Measurements from ENCODE around the gene CLN3. TPM values are rescaled to one million over a fixed set of nuclear protein-coding genes. Genes with fewer than 3 reads are reported as not detected.
"Not testable (repeated sequence)": the region's sequence is repeated elsewhere in the genome, so short reads cannot be mapped to it uniquely, and the experiment has no call there.

Gene CLN3
- 11.8 and 16.0 TPM in 2 replicates for total RNA-seq (2014; rRNA removed; shearing (Covaris generic))

DNA sequence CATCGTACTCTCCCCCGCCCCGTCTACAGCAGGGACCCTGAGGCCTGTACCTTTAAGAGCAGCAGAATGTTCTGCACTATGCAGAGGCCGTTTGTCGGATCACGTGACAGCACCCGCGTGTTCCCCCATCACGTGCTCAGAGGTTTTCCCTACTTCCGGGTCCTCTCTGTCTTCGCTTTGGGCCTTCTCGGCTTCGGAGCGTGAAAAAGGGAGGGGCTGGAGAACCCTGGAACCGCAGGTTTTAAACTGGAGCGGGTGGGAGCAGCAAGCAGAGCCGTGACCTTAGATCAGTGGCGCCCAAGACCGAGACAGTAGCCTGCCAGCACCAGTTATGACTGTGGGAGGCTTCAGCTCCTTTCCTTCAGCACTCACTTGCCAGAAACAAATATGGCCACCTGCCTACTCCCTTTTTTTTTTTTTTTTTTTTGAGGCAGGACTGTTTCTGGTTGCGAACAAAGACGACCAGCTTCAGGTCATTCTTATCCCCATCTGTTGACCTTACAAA lies at the start of gene CLN3:
Gene CLN3 (minus strand): TSS at position 105 of the 505 bp plus-strand sequence. CDS start 315 bp downstream, outside the sequence.
- DNase-seq (ENCODE audit: low read depth) = peak; percentile 93

DNA sequence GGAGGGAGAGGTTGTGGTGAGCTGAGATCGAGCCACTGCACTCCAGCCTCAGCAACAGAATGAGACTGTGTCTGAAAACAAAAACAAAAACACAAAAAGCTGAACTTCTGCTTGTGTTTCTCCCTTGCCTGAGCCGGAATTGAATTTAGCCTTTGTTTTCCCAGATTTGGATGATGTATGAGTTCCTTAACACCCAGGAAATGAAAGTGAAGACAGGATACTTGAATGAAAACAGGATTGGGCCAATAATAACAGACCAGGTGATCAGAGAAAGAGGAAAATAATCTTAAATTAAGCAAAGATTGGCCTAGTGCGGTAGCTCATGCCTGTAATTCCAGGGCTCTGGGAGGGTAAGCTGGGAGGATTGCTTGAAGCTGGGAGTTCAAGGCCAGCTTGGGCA lies 48.5 kb upstream of the CLN3 start:
- DNase-seq (ENCODE audit: low read depth) = no peak

DNA sequence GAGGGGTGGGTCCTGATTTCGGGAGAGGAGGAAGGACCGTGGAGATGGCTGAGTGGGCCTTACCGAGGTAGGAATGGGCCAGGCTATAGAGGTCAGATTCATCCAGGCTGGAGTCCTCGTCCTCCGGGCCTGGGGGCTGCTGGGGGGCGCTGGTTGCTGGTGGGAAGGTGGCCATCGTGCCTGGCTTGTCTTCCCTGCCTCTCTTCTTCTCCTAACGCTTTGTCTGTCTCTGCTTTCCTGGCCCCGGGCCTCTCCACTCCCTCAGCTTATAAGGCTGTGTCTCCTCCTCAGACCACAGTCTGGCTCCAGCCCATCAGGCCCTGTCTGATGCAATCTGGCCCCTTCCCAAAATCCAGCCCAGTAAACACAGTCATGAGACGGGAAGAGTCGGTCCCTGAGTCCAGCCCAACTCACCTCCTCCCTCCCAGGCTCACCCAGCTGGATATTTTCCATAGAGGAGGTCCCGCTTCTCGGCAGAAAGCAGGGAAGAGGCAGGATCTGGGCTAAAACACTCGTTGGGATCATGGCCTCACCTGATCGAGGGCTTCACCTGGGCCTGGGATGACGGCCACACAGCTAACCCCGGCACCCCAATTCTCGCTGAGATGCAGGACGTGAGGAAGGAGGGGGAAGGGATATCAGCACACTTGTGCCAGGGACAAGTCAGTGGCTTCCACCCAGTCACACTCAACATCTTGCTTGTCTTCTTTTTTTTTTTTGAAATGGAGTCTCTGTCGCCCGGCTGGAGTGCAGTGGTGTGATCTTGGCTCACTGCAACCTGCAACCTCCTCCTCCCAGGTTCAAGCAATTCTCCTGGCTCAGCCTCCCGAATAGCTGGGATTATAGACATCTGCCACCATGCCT lies 47.1 kb upstream of the CLN3 start, which contains the start of gene NUPR1:
Gene NUPR1 (minus strand): TSS at position 242 of the 864 bp plus-strand sequence. CDS start 67 bp downstream, at position 175.
- peak; percentile 95 for DNase-seq (ENCODE audit: low read depth)

DNA sequence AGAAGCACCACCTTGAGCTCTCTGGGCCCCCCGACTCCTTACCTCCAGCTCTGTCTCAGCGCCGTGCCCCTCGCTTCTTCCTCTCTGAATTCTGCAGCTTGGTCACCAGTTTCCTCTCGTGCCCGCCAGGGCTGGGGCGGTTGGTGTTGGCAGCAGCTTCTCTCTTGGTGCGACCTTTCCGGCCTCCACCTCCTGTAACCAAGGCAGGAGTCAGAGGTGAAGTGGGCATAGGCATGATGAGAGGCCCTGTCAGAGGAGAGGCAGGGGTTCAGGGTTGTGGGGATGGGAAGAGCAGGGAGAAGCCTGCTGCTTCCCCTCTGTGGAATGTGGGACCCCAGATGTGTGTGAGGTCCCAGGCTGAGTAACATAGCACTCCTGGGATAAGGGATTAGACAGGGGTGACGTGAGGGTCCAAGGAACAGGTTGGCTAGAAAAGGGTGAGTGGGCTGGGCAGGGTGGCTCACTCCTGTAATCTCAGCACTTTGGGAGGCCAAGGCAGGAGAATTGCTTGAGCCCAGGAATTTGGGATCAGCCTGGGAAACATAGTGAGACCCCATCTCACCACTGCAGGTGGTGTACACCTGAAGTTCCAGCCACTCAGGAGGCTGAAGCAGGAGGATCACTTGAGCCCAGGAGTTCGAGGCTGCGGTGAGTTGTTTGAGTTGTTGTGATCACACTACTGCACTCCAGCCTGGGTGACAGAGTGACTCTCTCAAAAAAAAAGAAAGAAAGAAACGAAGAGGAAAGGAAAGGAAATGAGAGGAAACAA lies 46.3 kb upstream of the CLN3 start:
- no peak for DNase-seq (ENCODE audit: low read depth)

DNA sequence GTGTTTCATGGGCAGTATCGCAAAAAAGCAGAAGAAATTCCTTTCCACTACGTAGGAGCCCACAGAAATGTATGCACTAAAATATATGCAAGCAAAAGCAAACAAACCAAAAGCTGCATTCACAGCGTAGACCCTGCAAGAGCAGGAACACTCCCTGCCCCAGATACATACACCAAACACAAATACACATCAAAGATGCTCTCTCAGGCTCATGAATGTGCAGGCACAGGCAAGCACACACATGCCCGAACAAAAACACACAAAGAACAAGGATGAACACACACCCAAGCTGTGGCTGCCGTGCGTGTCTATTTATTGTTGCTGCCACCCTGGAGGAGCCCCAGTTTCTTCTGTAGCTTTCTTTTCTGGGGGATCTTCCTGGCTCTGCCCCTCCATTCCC lies 45.2 kb upstream of the CLN3 start:
- DNase-seq (ENCODE audit: low read depth) = no peak

DNA sequence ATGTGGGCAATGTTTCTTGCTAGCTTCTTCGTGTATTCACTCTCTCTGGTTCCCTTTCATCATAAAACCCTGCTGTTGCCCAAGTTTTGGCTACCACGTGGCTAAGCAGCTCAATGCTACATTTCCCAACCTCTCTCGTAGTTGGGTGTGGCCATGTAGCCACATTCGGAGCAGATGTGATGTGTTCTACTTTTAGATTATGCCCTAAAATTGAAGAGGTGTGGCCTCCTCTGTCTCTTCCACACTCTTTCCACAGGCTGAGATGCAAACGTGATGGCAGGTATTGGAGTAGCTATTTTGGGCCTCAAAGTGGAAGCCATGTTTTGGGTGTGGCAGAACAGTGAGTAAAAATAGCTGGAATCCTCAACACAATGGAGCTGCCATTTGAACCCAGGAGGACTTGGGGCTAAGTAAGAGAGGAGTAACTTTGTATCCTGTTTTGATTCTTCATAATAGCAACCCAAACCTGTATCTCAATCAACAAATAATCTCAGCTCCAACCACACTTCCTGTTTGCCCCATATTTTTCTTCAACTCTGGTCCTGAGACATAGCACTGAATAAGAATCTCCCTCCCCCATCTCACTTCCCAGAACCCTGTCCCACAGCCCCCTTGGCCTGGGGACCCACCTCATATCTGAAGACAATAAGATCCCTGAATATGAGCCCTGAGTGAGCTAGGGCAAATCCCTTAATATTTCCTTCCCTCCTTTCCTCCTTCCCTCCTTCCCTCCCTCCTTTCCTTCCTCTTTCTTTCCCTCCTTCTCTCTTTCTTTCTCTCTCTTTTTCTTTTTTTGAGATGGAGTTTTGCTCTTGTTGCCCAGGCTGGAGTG lies 42.9 kb upstream of the CLN3 start:
- peak; percentile 20 for DNase-seq (ENCODE audit: low read depth)

DNA sequence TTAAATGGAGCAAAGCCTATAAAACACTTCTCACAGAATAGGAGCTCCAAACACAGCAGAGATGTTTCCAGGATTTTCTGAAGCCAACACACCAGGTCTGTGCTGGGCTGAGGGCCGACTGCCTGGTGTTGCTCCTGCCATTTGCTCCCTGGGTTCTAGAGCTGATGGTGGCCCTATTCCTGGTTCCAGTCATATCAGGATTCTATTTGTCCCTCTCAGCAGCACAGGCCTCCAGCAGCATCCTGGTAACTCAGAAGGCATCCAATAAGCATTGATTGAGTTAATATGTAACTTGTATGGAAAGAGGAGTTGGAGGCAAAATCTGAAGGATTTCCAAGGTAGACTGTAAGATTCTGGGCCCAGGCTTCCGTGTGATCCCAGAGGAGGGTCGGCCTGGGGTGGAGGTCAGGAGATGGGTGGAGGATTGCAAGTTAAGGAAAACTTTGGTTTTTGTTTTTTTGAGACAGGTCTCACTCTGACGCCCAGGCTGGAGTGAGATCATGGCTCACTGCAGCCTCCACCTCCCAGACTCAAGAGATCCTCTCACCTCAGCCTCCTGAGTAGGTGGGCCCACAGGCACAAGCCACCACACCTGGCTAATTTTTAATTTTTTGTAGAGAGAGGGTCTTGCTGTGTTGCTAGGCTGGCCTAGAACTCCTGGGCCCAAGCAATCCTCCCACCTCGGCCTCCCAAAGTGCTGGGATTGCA lies 41.2 kb upstream of the CLN3 start:
- DNase-seq (ENCODE audit: low read depth) = no peak

DNA sequence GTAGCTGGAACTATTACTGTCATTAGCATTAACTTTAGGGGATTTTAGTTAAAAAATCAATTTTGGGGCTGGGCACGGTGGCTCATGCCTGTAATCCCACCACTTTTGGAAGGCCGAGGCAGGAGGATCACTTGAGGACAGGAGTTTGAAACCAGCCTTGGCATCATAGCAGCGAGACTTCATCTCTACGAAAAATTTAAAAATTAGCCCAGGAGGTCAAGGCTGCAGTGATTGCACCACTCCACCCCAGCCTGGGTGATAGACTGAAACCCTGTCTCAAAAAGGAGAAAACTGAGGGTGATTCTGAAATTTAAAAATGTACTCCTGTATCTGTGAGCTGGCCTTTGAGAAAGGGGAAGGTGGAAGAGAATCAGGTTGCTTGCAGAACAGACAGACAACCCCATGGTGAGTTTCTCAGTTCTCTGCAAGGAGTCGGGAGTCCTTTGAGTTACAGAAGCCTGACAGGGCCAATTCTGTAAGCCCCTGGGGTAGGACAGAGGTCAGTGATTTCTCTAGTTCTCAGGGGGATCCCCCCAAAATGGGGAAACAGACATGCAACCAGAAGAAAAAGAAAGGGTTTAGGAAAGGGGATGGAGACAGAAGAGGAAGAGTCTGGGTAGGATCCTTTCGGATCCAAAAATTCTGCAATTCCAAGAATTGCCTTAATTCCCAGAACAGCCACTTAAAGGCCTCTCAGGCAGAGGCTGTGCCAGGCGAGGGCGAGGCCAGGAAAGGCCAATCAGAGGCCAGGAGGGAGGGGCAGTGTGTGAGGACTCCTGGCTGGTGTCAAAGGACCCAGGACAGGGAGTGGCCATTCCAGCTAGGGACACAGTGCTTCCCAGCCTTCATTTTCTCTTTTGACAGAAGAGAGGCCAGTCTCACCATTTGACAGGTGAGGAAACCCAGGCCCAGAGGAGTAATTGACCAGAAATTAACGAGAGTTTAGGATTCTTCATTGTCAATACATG lies 40.2 kb upstream of the CLN3 start:
- DNase-seq (ENCODE audit: low read depth) = no peak

DNA sequence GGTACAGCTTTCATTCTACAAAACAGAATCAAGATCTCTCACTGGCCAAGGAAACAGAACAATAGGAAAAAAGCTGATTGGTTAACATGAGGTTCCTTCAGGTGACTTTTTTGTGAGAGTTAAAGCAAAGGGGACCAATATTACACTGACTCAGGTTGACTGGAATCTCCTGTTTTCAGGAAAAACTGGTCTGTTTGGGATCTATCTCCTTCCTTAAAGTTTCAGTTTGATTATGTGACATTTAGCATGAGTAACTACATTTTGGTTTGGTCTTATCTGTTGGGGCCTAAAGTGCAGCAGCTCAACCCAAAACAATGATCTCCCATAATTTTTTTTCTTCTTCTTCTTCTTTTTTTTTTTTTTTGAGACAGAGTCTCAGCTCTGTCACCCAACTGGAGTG lies 37.2 kb upstream of the CLN3 start:
- DNase-seq (ENCODE audit: low read depth) = no peak

DNA sequence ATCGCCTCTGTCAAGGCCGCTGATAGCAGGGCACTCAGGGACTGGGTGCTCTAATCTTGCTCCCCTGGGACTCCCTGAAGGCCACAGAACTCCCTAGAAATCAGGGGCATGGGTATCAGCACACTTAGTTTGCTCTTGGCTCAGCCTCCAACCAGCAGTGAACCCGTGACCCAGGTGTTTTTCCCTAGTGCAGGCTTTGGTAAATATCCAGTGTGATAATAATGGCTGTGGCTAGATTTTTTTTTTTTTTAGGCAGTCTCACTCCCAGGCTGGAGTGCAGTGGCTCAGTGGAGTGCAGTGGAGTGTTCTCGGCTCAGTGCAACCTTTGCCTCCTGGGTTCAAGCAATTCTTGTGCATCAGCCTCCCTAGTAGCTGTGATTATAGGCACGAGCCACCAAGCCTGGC lies 36.6 kb upstream of the CLN3 start:
- DNase-seq (ENCODE audit: low read depth) = no peak

DNA sequence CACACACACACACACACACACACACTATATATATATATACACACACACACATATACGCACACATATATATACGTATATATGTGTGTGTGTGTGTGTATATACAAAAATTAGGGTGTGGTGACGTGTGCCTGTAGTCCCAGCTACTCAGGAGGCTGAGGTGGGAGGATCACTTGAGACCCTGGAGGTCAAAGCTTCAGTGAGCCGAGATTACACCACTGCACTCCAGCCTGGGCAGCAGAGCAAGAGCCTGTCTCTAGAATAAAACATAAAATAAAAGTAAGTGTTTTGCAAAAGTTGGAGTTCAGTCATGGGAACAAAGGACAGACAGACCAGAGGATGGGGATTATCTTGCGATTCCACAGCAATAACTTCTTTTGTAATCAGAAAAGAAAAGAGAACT lies 36.1 kb upstream of the CLN3 start:
- no peak for DNase-seq (ENCODE audit: low read depth)

DNA sequence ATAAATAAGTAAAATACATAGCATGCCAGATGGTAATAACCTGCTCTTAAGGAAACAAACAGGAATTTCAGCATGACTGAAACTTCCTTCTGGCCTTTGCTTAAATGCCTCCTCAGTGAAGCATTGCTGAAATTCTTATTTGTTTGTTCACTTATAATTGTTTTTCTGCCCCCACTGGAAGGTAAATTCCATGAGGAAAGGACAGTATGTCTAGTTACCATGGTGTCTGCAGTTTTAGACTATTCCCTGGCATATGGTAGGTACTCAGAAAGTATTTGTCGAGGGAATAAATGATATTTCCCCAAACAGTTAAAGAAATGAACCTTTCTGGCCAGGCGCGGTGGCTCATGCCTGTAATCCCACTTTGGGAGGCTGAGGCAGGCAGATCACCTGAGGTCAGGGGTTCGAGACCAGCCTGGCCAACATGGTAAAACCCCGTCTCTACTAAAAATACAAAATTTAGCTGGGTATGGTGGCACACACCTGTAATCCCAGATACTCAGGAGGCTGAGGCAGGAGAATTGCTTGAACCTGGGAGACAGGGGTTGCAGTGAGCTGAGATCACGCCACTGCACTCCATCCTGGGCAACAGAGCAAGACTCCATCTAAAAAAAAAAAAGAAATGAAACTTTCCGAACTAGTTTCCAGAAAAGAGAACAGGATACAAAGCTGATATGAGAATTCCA lies 35.4 kb upstream of the CLN3 start:
- DNase-seq (ENCODE audit: low read depth) = not testable (repeated sequence)

DNA sequence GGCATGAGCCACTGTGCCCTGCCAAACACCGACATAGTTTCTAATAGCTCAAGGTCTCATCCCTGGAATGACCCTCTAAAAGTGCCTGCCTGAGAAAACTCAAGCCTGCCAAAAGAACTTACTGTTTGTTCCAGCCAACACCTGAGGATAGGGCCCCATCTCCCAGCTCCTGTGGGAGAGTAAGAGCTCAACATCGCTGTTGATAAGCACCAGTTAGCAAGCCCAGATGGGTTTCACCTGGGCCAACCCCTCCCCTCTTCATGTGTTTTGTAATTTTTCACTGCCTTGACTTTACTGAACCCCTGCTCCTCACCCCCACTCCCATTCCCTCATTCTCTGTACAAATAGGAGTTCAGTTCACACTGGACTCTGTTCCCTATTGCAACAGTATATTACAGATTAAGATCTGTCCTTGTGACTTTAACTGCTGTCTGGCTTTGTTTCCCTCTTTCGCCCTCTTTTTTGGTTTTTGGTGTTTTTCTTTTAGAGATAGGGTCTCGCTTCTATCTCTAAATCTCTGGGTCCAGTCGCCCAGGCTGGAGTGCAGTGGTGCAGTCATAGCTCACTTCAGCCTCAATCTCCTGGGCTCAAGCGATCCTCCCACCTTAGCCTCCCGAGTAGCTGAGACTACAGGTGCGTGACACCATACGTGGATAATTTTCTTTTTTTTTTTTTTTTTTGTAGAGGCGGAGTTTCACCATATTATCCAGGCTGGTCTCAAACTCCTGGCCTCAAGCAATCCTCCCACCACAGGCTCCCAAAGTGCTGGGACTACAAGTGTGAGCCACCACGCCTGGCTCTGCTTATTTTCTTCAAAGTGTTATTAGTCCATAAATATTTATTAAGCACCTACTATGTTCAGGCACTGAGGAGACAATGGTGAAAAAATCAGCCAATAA lies 34.6 kb upstream of the CLN3 start:
- no peak for DNase-seq (ENCODE audit: low read depth)

DNA sequence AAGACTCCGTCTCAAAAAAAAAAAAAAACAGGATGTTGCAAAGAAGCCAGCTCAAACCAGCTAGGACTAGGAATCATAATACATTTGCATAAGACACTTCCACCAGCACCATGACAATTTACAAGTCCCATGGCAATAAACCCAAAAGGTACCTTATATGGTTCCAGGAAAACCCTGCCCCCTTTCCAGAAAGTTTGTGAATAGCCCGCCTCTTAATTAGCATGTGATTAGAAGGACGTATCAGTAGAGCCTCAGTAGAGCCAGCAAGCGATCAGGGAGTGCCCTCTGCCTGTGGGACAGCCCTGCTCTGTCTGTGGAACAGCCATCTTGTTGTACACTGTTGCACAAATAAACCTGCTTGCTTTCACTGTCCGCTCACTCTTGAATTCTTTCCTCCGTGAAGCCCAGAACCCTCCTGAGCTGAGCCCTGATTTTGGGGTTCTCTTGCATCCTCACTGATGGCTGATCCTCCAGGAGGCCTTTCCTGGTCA lies 32.9 kb upstream of the CLN3 start:
- DNase-seq (ENCODE audit: low read depth) = no peak

DNA sequence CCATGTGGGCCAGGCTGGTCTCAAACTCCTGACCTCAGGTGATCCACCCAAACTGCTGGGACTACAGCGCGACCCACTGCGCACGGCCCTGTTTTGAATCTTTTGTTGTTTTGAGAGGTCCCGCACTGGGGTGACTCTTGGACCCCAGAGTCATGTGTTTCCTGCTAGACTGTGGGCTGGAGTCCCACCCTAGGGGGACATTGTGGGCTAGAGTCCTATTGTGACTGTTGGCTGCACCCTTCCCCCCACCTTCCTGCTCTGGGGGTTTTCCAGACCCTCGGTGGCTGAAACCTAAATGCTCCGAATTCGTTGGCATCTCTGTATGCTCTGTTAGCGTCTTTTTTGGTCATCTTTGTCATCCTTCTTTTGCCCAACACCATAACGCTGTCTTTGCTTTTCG lies 30.9 kb upstream of the CLN3 start:
- no peak for DNase-seq (ENCODE audit: low read depth)

DNA sequence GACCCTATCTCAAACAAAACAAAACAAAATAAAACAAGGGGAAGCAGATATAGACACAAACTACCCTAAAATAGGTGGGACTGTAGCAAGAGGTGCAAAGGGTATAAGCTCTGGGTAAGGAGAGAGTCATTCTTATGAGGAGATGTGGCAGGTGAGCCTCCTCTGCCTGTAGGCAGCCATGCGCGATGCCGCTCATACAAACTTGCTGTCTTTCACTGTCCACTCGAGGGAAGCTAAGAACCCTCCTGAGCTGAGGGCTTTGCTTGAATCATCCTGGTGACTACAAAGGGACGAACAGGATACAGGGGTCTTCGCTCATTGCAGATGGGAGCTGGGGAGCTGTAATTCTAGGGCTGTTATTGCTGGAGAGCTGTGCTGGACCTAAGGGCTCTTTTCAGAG lies 29.6 kb upstream of the CLN3 start:
- no peak for DNase-seq (ENCODE audit: low read depth)

DNA sequence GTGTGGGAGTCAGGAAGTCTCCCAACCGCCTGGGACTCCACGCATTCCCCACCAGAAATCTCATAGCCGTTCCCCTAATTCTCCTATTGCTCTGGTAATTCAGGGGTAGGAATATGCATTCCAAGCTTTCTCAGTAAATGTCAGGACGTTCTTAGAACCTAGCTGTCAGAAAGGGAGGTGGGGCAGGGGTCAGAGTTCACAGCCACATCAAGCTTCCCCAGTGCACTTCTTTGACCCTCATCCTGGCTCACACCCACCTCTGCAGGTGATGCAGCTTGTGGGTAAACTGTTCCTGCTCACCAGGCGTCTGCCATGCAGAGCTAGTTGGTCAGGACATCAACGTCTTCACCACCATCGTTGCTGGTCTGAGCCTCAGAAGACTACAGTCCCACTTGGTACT lies 28.8 kb upstream of the CLN3 start:
- no peak for DNase-seq (ENCODE audit: low read depth)

DNA sequence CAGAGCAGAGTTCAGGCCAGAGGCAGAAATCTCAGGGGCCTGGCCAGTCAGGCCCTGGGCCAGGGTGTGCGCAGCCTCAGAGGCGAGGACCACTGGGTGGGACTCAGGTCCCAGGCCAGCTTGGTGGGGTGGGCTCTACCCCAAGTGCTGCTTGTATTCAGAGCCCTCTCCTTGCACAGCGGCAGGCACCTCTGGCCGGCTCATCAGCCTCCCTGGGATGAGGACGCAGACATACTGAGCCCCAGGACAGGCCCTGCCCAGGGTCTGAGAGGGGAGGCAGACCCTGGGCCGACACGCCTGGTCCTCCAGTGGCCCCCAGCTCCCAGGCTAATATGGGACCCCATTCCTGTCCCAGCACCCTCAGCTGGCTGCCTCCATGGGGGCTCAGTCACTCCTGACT lies 22.4 kb upstream of the CLN3 start:
- no peak for DNase-seq (ENCODE audit: low read depth)
